MM.1S (cell line): ENCODE data around the gene TMC2.

Source experiments
- DNase-seq: peaks from one replicate; pipeline ENCODE4 v3.0.0-alpha.2; 2015
- H2AFZ ChIP-seq: fragments of 300-600 bp; sonication (generic); 2 replicates; pipeline ENCODE4 v1.6.0; 2016; ENCODE audit warnings: antibody characterized with exemption, low read length
- H3F3A ChIP-seq: fragments of 300-600 bp; sonication (generic); 2 replicates; pipeline ENCODE4 v1.6.1; 2016; ENCODE audit warnings: mild to moderate bottlenecking, antibody characterized with exemption, low read length, moderate library complexity, mixed read lengths; ENCODE audit not compliant: insufficient read depth
- H3K27ac ChIP-seq: fragments of 300-600 bp; sonication (generic); 2 replicates; pipeline ENCODE4 v1.5.1; 2016; ENCODE audit warnings: mild to moderate bottlenecking, low read length
- H3K27me3 ChIP-seq: fragments of 300-600 bp; sonication (generic); replicated peaks from 2 replicates; pipeline ENCODE4 v1.6.0; 2016; ENCODE audit warnings: low read length; ENCODE audit not compliant: insufficient read depth
- H3K36me3 ChIP-seq: fragments of 300-600 bp; sonication (generic); replicated peaks from 2 replicates; pipeline ENCODE4 v1.6.1; 2016; ENCODE audit warnings: mild to moderate bottlenecking, low read length, mixed read lengths; ENCODE audit not compliant: insufficient read depth
- H3K4me1 ChIP-seq: fragments of 300-600 bp; sonication (generic); 2 replicates; pipeline ENCODE4 v1.6.1; 2016; ENCODE audit warnings: low read length, mixed read lengths
- H3K4me2 ChIP-seq: fragments of 300-600 bp; sonication (generic); 2 replicates; pipeline ENCODE4 v1.6.0; 2016; ENCODE audit warnings: low read depth, low read length
- H3K4me3 ChIP-seq: fragments of 300-600 bp; sonication (generic); 2 replicates; pipeline ENCODE4 v1.5.1; 2016; ENCODE audit warnings: low read length, mixed read lengths
- H3K79me2 ChIP-seq: fragments of 300-600 bp; sonication (generic); 2 replicates; pipeline ENCODE4 v1.6.1; 2016; ENCODE audit warnings: mixed run types, low read length, mixed read lengths
- H3K9ac ChIP-seq: fragments of 300-600 bp; sonication (generic); 2 replicates; pipeline ENCODE4 v1.6.1; 2016; ENCODE audit warnings: low read length, mixed read lengths
- H3K9me2 ChIP-seq: fragments of 300-600 bp; sonication (generic); replicated peaks from 2 replicates; pipeline ENCODE4 v1.6.1; 2016; ENCODE audit warnings: mild to moderate bottlenecking, low read length, mixed read lengths; ENCODE audit not compliant: insufficient read depth
- H3K9me3 ChIP-seq: fragments of 300-600 bp; sonication (generic); replicated peaks from 2 replicates; pipeline ENCODE4 v1.6.1; 2016; ENCODE audit warnings: mild to moderate bottlenecking, low read length, mixed read lengths; ENCODE audit not compliant: insufficient read depth
- H4K20me1 ChIP-seq: fragments of 300-600 bp; sonication (generic); 2 replicates; pipeline ENCODE4 v1.6.1; 2016; ENCODE audit warnings: mild to moderate bottlenecking, low read length, moderate library complexity, mixed read lengths; ENCODE audit not compliant: insufficient read depth
- CTCF ChIP-seq: fragments of 300-600 bp; sonication (generic); IDR thresholded peaks from 2 replicates; pipeline ENCODE4 v1.5.1; 2016; ENCODE audit warnings: antibody characterized with exemption, low read length, mixed read lengths
- EZH2 ChIP-seq: fragments of 300-600 bp; sonication (generic); optimal IDR thresholded peaks from 2 replicates; pipeline ENCODE3; 2017; ENCODE audit warnings: low read depth, mild to moderate bottlenecking, antibody characterized with exemption, low read length, mixed read lengths
- EZH2phosphoT487 ChIP-seq: fragments of 300-600 bp; sonication (generic); IDR thresholded peaks from 2 replicates; pipeline ENCODE4 v1.6.1; 2018; ENCODE audit warnings: antibody characterized with exemption, low read length

The TMC2 gene

GRCh38 chr20:2518096-2518495 is 18.3 kb upstream of the TMC2 start:
- H3F3A ChIP-seq: no peaks in the 10 kb centered on the region

GRCh38 chr20:2518558-2518957 is 17.8 kb upstream of the TMC2 start:
- Histone ChIP-seq H4K20me1 (no peaks in the 10 kb centered on the region), H3K27ac (no peak overlapping the region), H3K4me2 (no peak overlapping the region), H3F3A (no peaks in the 10 kb centered on the region), H2AFZ (no peak overlapping the region), H3K9me2 (no peaks in the 10 kb centered on the region), H3K4me1 (no peaks in the 10 kb centered on the region), H3K36me3 (no peaks in the 10 kb centered on the region), H3K27me3 (no peaks in the 10 kb centered on the region), H3K79me2 (no peaks in the 10 kb centered on the region), H3K9me3 (no peaks in the 10 kb centered on the region), H3K4me3 (no peak overlapping the region), H3K9ac (no peak overlapping the region)
- TF ChIP-seq CTCF: no peak
- TF ChIP-seq EZH2phosphoT487: no peak
- no peak for TF ChIP-seq EZH2
- no peak for DNase-seq

More at GRCh38 chr20:2518096-2518495, 18.3 kb upstream of the TMC2 start:
- no peaks in the 10 kb centered on the region for H3K27me3 ChIP-seq
- H3K9me2 ChIP-seq: no peaks in the 10 kb centered on the region
- no peak overlapping the region for H2AFZ ChIP-seq
- no peak overlapping the region for H3K27ac ChIP-seq
- no peak for DNase-seq
- no peaks in the 10 kb centered on the region for H3K79me2 ChIP-seq
- H4K20me1 ChIP-seq: no peaks in the 10 kb centered on the region
- TF ChIP-seq CTCF: no peak
- no peak for TF ChIP-seq EZH2phosphoT487
- no peak for TF ChIP-seq EZH2
- no peaks in the 10 kb centered on the region for H3K9me3 ChIP-seq
- H3K36me3 ChIP-seq: no peaks in the 10 kb centered on the region
- H3K4me3 ChIP-seq: no peak overlapping the region
- no peak overlapping the region for H3K4me2 ChIP-seq
- no peak overlapping the region for H3K9ac ChIP-seq
- H3K4me1 ChIP-seq: no peaks in the 10 kb centered on the region

GRCh38 chr20:2519115-2519809 is 17.1 kb upstream of the TMC2 start:
- Histone ChIP-seq H2AFZ (no peak overlapping the region), H3K4me1 (no peaks in the 10 kb centered on the region), H3K4me2 (no peak overlapping the region), H3K27me3 (no peaks in the 10 kb centered on the region), H3K79me2 (no peaks in the 10 kb centered on the region), H3K27ac (no peak overlapping the region), H3K9ac (no peak overlapping the region), H3K9me3 (no peaks in the 10 kb centered on the region), H3K4me3 (no peak overlapping the region), H4K20me1 (no peaks in the 10 kb centered on the region), H3K9me2 (no peaks in the 10 kb centered on the region), H3K36me3 (no peaks in the 10 kb centered on the region), H3F3A (no peaks in the 10 kb centered on the region)
- TF ChIP-seq EZH2 (no peak), EZH2phosphoT487 (no peak), CTCF (no peak)
- no peak for DNase-seq
